WTC11 (cell line): Measurements from ENCODE around the gene EIF4E1B. TPM values are rescaled to one million over a fixed set of nuclear protein-coding genes. Genes with fewer than 3 reads are reported as not detected.
A peak's percentile ranks its signal among the peaks of the same experiment; 100 is the strongest.

ENCODE experiments used
- ATAC-seq: fragments of 200-7000 bp; cut with Tn5 transposase; 2 replicates; pipeline ENCODE4 v1.10.0; 2021; ENCODE audit warnings: mild to moderate bottlenecking, moderate library complexity
- CTCF ChIA-PET: fragments of 300-600 bp; sonication (Branson Sonifier 250); formaldehyde crosslinking; loops from one replicate; lab custom pipeline; 2021; ENCODE audit warnings: antibody characterized with exemption; lab: Charles Lee
- POLR2A ChIA-PET: fragments of 350-600 bp; sonication (Branson Sonifier 250); formaldehyde crosslinking; loops from one replicate; lab custom pipeline; 2021; ENCODE audit warnings: antibody characterized with exemption; lab: Charles Lee
- DNase-seq: peaks from one replicate; pipeline ENCODE4 v3.0.0; 2021; ENCODE audit warnings: low spot score
- H3K27ac Mint-ChIP-seq: 2 replicates; pipeline ENCODE4 v1.8.0; 2021; ENCODE audit warnings: mixed read lengths
- H3K27me3 Mint-ChIP-seq: 2 replicates; pipeline ENCODE4 v1.8.0; 2021; ENCODE audit warnings: low read depth, mild to moderate bottlenecking, moderate library complexity, mixed read lengths
- H3K36me3 Mint-ChIP-seq: 2 replicates; pipeline ENCODE4 v1.8.0; 2021; ENCODE audit warnings: mixed read lengths
- H3K4me1 Mint-ChIP-seq: 2 replicates; pipeline ENCODE4 v1.8.0; 2022; ENCODE audit warnings: mixed read lengths
- H3K4me3 Mint-ChIP-seq: 2 replicates; pipeline ENCODE4 v1.8.0; 2021; ENCODE audit warnings: mild to moderate bottlenecking, moderate library complexity, mixed read lengths
- H3K9me3 Mint-ChIP-seq: 2 replicates; pipeline ENCODE4 v1.8.0; 2021; ENCODE audit warnings: mixed read lengths
- CDX4 ChIP-seq: fragments of 250-450 bp; sonication (Bioruptor Pico); IDR thresholded peaks from 2 replicates; pipeline ENCODE4 v1.9.0; 2021; ENCODE audit warnings: moderate library complexity, mild to moderate bottlenecking, inconsistent platforms, borderline replicate concordance
- CREB1 ChIP-seq: sonication (generic); formaldehyde crosslinking; IDR thresholded peaks from 2 replicates; pipeline ENCODE4 v1.8.0; 2023; ENCODE audit warnings: mild to moderate bottlenecking, missing genetic modification reagents
- CTCF ChIP-seq: fragments of 200-600 bp; IDR thresholded peaks from 2 replicates; pipeline ENCODE4 v1.8.0; 2022; ENCODE audit warnings: antibody characterized with exemption
- ELF4 ChIP-seq: sonication (generic); formaldehyde crosslinking; IDR thresholded peaks from 2 replicates; pipeline ENCODE4 v1.8.1; 2022; ENCODE audit warnings: low read depth, mild to moderate bottlenecking, moderate library complexity, missing genetic modification reagents
- HMGA2 ChIP-seq: fragments of 250-450 bp; sonication (Bioruptor Pico); IDR thresholded peaks from 2 replicates; pipeline ENCODE4 v1.4.0; 2021; ENCODE audit warnings: mild to moderate bottlenecking, moderate library complexity
- HMGXB4 ChIP-seq: sonication (generic); formaldehyde crosslinking; IDR thresholded peaks from 2 replicates; pipeline ENCODE4 v1.8.1; 2023; ENCODE audit warnings: mild to moderate bottlenecking, moderate library complexity, missing genetic modification reagents
- MAX ChIP-seq: sonication (generic); formaldehyde crosslinking; IDR thresholded peaks from 2 replicates; pipeline ENCODE4 v1.8.0; 2022; ENCODE audit warnings: mild to moderate bottlenecking, missing genetic modification reagents
- NFATC4 ChIP-seq: fragments of 250-450 bp; sonication (Bioruptor Pico); IDR thresholded peaks from 2 replicates; pipeline ENCODE4 v1.9.0; 2021; ENCODE audit warnings: mild to moderate bottlenecking
- NFE2L1 ChIP-seq: sonication (generic); formaldehyde crosslinking; IDR thresholded peaks from 2 replicates; pipeline ENCODE4 v1.8.1; 2023; ENCODE audit warnings: missing genetic modification reagents
- PREB ChIP-seq: sonication (generic); formaldehyde crosslinking; IDR thresholded peaks from 2 replicates; pipeline ENCODE4 v1.8.1; 2022; ENCODE audit warnings: mild to moderate bottlenecking, missing genetic modification reagents, moderate library complexity, borderline replicate concordance
- RORB ChIP-seq: fragments of 250-450 bp; sonication (Bioruptor Pico); IDR thresholded peaks from 2 replicates; pipeline ENCODE4 v1.9.0; 2021; ENCODE audit warnings: mild to moderate bottlenecking
- USF1 ChIP-seq: sonication (generic); formaldehyde crosslinking; IDR thresholded peaks from 2 replicates; pipeline ENCODE4 v1.8.0; 2022; ENCODE audit warnings: mild to moderate bottlenecking, missing genetic modification reagents
- ZBTB43 ChIP-seq: sonication (generic); formaldehyde crosslinking; IDR thresholded peaks from 2 replicates; pipeline ENCODE4 v1.8.1; 2023; ENCODE audit warnings: mild to moderate bottlenecking, missing genetic modification reagents
- ZMAT4 ChIP-seq: fragments of 250-450 bp; sonication (Bioruptor Pico); IDR thresholded peaks from 2 replicates; pipeline ENCODE4 v1.9.0; 2021; ENCODE audit warnings: mild to moderate bottlenecking
- ZNF121 ChIP-seq: sonication (generic); formaldehyde crosslinking; IDR thresholded peaks from 2 replicates; pipeline ENCODE4 v1.8.0; 2023; ENCODE audit warnings: missing genetic modification reagents
- ZNF281 ChIP-seq: sonication (generic); formaldehyde crosslinking; IDR thresholded peaks from 2 replicates; pipeline ENCODE4 v1.8.0; 2023; ENCODE audit warnings: mild to moderate bottlenecking, missing genetic modification reagents
- ZNF425 ChIP-seq: fragments of 250-450 bp; sonication (Bioruptor Pico); conservative IDR thresholded peaks from 2 replicates; pipeline ENCODE4 v1.9.0; 2021; ENCODE audit warnings: mild to moderate bottlenecking
- ZNF532 ChIP-seq: fragments of 250-450 bp; sonication (Bioruptor Pico); IDR thresholded peaks from 2 replicates; pipeline ENCODE4 v1.9.0; 2021; ENCODE audit warnings: mild to moderate bottlenecking, borderline replicate concordance
- total RNA-seq: library from RNA; stranded (reverse); gene quantifications from 3 replicates; pipeline ENCODE4 v1.2.3, GENCODE V29; 2021

The EIF4E1B gene
- total RNA-seq, 1 experiment from 2014 or later: 0.74 TPM

GRCh38 chr5:176610435-176610773 is 20.1 kb upstream of the EIF4E1B start:
- Mint-ChIP-seq H3K9me3 (no peaks in the 10 kb centered on the region), H3K4me3 (peak overlapping the region; percentile 68), H3K27ac (no peak overlapping the region), H3K36me3 (no peaks in the 10 kb centered on the region), H3K4me1 (peaks cover 26% of the 10 kb centered on the region), H3K27me3 (peaks cover 33% of the 10 kb centered on the region)
- ChIA-PET CTCF (interaction anchor here (0.6 to 1.6 kb wide), 2 partner anchors 20 to 205 kb away, joined by 3 to 6 read pairs; partner anchors contain the start of genes EIF4E1B and SNCB), POLR2A (no interaction called here)
- no peak for ATAC-seq
- no peak for TF ChIP-seq HMGA2 (CRISPR knock-in tag)
- TF ChIP-seq ZNF425: no peak
- TF ChIP-seq NFATC4: no peak
- no peak for TF ChIP-seq ZBTB43
- TF ChIP-seq ZMAT4 (CRISPR knock-in tag): no peak
- TF ChIP-seq ELF4 (CRISPR knock-in tag): no peak
- no peak for TF ChIP-seq ZNF121
- no peak for TF ChIP-seq MAX (CRISPR knock-in tag)
- no peak for TF ChIP-seq RORB
- no peak for TF ChIP-seq CTCF
- TF ChIP-seq CREB1 (CRISPR knock-in tag): no peak
- TF ChIP-seq HMGXB4: no peak
- TF ChIP-seq USF1: no peak
- TF ChIP-seq PREB (CRISPR knock-in tag): no peak
- DNase-seq: no peak

- Mint-ChIP-seq H3K27me3 (peaks cover 44% of the 10 kb centered on the region), H3K27ac (no peak overlapping the region), H3K9me3 (no peaks in the 10 kb centered on the region), H3K36me3 (no peaks in the 10 kb centered on the region), H3K4me1 (peaks cover 21% of the 10 kb centered on the region), H3K4me3 (no peak overlapping the region)
- CTCF ChIA-PET: interaction anchor here (0.6 to 1.6 kb wide), 3 partner anchors 9 to 38 kb away, joined by 3 to 6 read pairs (median 4); partner anchors contain the start of genes EIF4E1B and SNCB
- no peak for ATAC-seq
- DNase-seq: peak; percentile 82
- POLR2A ChIA-PET: no interaction called here
- no peak for TF ChIP-seq ZNF532 (CRISPR knock-in tag)
- no peak for TF ChIP-seq CDX4
- TF ChIP-seq NFE2L1: peak; percentile 80
- TF ChIP-seq ZNF281 (CRISPR knock-in tag): no peak
Observed at GRCh38 chr5:176611435-176611834, 19.0 kb upstream of the EIF4E1B start.
